Measurements from ENCODE around the gene FPR2.

FPR2 gene

GRCh38 chr19:51816711-51817110, 55.7 kb downstream of the FPR2 start:
- TF ChIP-seq CTCF (conservative IDR thresholded peaks at IDR 0.05; ENCODE audit: low read depth, low read length): no peak
- no peak overlapping the region for H3K4me3 ChIP-seq (ENCODE audit: low read length)
- no peak for DNase-seq (ENCODE audit: low read depth)

- no peak for DNase-seq (ENCODE audit: low read depth)
- TF ChIP-seq CTCF (conservative IDR thresholded peaks at IDR 0.05; ENCODE audit: low read depth, low read length): no peak
- no peak overlapping the region for H3K4me3 ChIP-seq (ENCODE audit: low read length)
Observed at GRCh38 chr19:51820011-51820410, 59.0 kb downstream of the FPR2 start.

Data from retinal pigment epithelial cell (primary cell).